Urinary bladder (tissue), 4 donors: ENCODE measurements around the gene XKR7. TPM values are rescaled to one million over a fixed set of nuclear protein-coding genes. Genes with fewer than 3 reads are reported as not detected.

ENCODE experiments used
- DNase-seq: peaks from one replicate; pipeline ENCODE4 v3.0.0-alpha.2; 2015; ENCODE audit errors: extremely low spot score
- H3K27ac ChIP-seq: one replicate; pipeline ENCODE4 v1.5.1; 2013; ENCODE audit warnings: low read depth, mild to moderate bottlenecking, moderate library complexity
- H3K36me3 ChIP-seq: one replicate; pipeline ENCODE4 v1.6.1; 2013; ENCODE audit warnings: mild to moderate bottlenecking, moderate library complexity; ENCODE audit not compliant: insufficient read depth
- H3K4me1 ChIP-seq: one replicate; pipeline ENCODE4 v1.6.1; 2013; ENCODE audit warnings: mild to moderate bottlenecking, moderate library complexity; ENCODE audit not compliant: insufficient read depth
- H3K4me3 ChIP-seq: one replicate; pipeline ENCODE4 v1.5.1; 2013; ENCODE audit warnings: low read depth, low read length
- WGBS: extraction: QIAGEN DNeasy Blood & Tissue Kit; methylation state at CpG from one replicate; pipeline ENCODE4 v1.1.7; 2013; 5-methylcytosine and 5-hydroxymethylcytosine counted together
- polyA plus RNA-seq: library from polyadenylated mRNA; stranded (reverse); fragments of 200-250 nt; gene quantifications from one replicate; pipeline ENCODE4 v1.2.3, GENCODE V29; 2013
- total RNA-seq: library from RNA; depleted of rRNA; stranded (reverse); fragments of >200 nt; gene quantifications from one replicate; pipeline ENCODE4 v1.2.3, GENCODE V29; 2014
- donor health status: healthy with polysubstance abuse.
- donor health status: healthy.

Gene XKR7
- total and polyA plus RNA-seq, 2 donors: 0.03 to 0.05 TPM

- 61% methylated on average over 2 of the region's 2 CpGs for WGBS
- DNase-seq: no peak
- Histone ChIP-seq H3K36me3 (no peaks in the 10 kb centered on the region), H3K4me3 (no peak overlapping the region), H3K4me1 (no peaks in the 10 kb centered on the region), H3K27ac (no peak overlapping the region)
These were observed 35.4 kb downstream of the XKR7 start for GRCh38 chr20:32003325-32003724.

DNA sequence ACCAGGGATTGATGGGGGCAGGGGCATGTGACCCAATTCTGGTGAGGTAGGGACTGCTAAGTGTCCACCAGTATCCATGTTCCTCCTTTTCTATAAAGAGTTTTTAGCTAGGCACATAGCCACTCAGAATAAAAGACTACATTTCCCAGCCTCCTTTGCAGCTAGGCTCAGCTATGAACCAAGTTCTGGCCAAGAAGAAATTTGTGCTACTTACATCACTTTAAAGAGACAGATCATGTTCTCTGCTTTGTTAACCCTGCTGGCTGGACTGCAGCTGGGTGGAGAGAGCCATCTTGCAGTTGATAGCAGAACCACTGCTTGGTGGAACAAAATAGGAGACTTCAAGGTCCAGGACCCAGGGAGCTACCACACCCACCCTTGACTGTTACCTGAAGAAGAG lies 37.0 kb downstream of the XKR7 start:
- no peaks in the 10 kb centered on the region for H3K36me3 ChIP-seq
- DNase-seq: no peak
- H3K4me3 ChIP-seq: no peak overlapping the region
- H3K4me1 ChIP-seq: no peaks in the 10 kb centered on the region
- no peak overlapping the region for H3K27ac ChIP-seq

DNA sequence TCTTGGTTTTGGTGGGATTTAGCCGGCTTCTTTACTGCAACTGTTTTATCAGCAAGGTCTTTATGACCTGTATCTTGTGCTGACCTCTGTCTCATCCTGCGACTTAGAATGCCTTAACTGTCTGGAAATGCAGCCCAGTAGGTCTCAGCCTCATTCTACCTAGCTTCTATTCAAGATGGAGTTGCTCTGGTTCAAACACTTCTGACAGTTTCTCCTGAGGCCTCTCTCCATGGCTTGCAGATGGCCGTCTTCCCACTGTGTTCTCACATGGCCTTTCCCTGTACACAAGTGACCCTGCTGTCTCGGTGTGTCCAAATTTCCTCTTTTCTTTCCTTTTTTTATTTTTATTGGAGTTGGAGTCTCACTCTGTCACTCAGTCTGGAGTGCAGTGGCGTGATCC lies 38.1 kb downstream of the XKR7 start:
- H3K4me1 ChIP-seq: no peaks in the 10 kb centered on the region
- H3K36me3 ChIP-seq: no peaks in the 10 kb centered on the region
- DNase-seq: no peak
- 79% methylated on average over 5 of the region's 5 CpGs for WGBS
- H3K4me3 ChIP-seq: no peak overlapping the region
- no peak overlapping the region for H3K27ac ChIP-seq

DNA sequence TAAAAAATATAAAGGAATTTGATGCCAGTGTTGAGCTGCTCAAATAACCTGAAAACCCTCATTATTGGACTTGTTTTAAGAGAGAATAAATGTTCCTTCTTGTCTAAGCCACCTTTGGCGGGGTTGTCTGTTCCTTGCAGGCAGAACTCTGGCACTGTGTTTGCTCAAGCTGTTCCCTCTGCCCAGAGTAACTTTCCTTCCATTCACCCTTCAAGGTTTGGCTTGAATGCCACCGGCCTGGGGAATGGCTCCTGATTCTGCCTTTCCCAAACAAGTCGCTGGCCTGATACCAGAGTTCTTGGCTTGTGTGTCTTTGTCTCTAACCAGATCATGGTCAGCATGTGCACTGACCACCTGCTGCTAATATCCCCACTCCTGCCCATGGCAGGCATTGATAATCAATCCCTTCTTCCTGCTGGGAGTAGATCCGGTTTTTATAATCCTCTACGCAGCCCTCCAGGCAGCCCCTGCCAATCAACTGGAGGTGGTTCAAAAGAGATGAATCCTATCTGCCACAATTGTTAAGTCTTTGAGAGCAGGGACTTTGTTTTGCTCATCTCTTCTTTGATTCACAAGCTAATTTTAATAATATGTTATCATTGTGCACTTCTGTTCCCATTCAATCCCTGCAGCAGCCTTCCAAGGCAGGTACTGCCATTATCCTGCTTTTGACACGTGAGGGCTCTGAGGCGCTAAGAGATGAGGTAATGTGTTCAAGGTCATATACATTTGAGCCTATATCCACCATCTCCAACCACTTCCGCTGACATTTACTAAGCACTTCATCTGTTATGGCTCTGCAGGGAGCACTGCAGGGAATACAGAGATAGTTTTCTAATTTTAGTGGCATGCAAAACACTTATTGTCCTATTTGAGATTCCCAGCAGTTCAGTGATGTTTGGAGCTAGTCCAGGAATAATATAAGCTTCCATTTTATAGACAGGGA lies 39.2 kb downstream of the XKR7 start:
- no peaks in the 10 kb centered on the region for H3K4me1 ChIP-seq
- DNase-seq: no peak
- no peak overlapping the region for H3K4me3 ChIP-seq
- H3K36me3 ChIP-seq: no peaks in the 10 kb centered on the region
- 52% methylated on average over 8 of the region's 8 CpGs for WGBS
- no peak overlapping the region for H3K27ac ChIP-seq

DNA sequence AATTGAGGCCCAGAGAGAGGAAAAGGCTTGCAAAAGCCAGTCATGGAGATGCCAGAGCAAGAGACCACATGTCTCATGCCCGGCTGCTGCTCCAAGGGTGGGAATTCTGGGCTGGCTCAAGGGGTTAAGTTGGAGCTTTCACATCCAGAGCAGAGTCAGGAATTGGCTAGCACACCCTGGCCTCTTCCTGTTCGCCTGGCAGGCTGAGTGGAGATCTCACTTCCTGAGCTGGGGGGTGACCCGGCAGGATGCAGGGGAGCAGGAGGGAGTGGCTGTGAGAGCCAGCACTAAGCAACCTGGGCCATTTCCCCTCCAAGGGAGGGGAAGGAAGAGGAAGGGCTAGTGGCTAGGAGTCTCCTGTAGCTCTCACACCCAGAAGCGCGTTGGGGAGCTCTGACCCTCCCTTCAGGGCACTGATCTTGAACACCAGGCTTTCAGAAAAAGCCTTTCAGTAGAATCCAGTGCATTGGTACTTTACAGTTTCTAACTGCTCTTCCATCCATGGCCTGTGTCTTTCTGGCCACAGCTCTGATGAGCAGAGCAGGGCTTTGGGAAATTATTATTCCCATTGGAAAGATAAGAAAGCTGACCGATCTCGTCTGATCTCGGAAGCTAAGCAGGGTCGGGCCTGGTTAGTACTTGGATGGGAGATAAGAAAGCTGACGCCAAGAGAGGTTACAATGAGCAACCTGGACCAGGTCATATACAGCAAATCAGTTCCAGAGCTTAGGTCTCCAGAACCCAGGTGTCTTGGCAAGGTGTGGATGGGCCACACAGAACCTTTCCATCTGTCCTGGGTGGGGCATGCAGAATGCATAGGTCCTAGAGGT lies 40.1 kb downstream of the XKR7 start:
- no peak overlapping the region for H3K27ac ChIP-seq
- DNase-seq: no peak
- H3K4me1 ChIP-seq: no peaks in the 10 kb centered on the region
- no peaks in the 10 kb centered on the region for H3K36me3 ChIP-seq
- no peak overlapping the region for H3K4me3 ChIP-seq
- 18% methylated on average over 10 of the region's 10 CpGs for WGBS

GRCh38 chr20:32009564-32009963 lies 41.6 kb downstream of the XKR7 start:
- Histone ChIP-seq H3K4me1 (no peaks in the 10 kb centered on the region), H3K27ac (no peak overlapping the region), H3K36me3 (no peaks in the 10 kb centered on the region), H3K4me3 (no peak overlapping the region)
- 87% methylated on average over 7 of the region's 7 CpGs for WGBS
- no peak for DNase-seq

- H3K27ac ChIP-seq: no peak within 1 kb of the TSS
- peak within 1 kb of the TSS; percentile 2 for H3K4me3 ChIP-seq
These were observed 42.1 kb downstream of the XKR7 start, which contains the start of gene CCM2L for GRCh38 chr20:32010101-32010500. TSS of gene CCM2L (plus strand) at chr20:32010438. CDS start at chr20:32010455, 17 bp downstream.

GRCh38 chr20:32010666-32011065 lies 42.7 kb downstream of the XKR7 start:
- Histone ChIP-seq H3K4me1 (no peaks in the 10 kb centered on the region), H3K36me3 (no peaks in the 10 kb centered on the region), H3K27ac (no peak overlapping the region), H3K4me3 (peak overlapping the region; percentile 2)
- DNase-seq: no peak
- WGBS: 29% methylated on average over 8 of the region's 8 CpGs

More at GRCh38 chr20:32010101-32010500, 42.1 kb downstream of the XKR7 start, which contains the start of gene CCM2L:
- H3K36me3 ChIP-seq: no peaks in the 10 kb centered on the region
- 44% methylated on average over 2 of the region's 2 CpGs for WGBS
- DNase-seq: no peak
- H3K4me1 ChIP-seq: no peaks in the 10 kb centered on the region

- no peaks in the 10 kb centered on the region for H3K36me3 ChIP-seq
- no peak for DNase-seq
- no peak overlapping the region for H3K27ac ChIP-seq
- no peak overlapping the region for H3K4me3 ChIP-seq
- no peaks in the 10 kb centered on the region for H3K4me1 ChIP-seq
- WGBS: 74% methylated on average over 5 of the region's 5 CpGs
These were observed 44.3 kb downstream of the XKR7 start for GRCh38 chr20:32012159-32012688.

- Histone ChIP-seq H3K27ac (no peak overlapping the region), H3K4me1 (no peaks in the 10 kb centered on the region), H3K4me3 (no peak overlapping the region), H3K36me3 (no peaks in the 10 kb centered on the region)
- 80% methylated on average over 7 of the region's 7 CpGs for WGBS
- no peak for DNase-seq
These were observed 45.4 kb downstream of the XKR7 start for GRCh38 chr20:32013326-32013725.

- H3K4me3 ChIP-seq: no peak overlapping the region
- DNase-seq: no peak
- H3K36me3 ChIP-seq: no peaks in the 10 kb centered on the region
- H3K4me1 ChIP-seq: peaks cover 1% of the 10 kb centered on the region
- WGBS: 9% methylated on average over 28 of the region's 35 CpGs
- H3K27ac ChIP-seq: no peak overlapping the region
These were observed 49.8 kb downstream of the XKR7 start for GRCh38 chr20:32017711-32018251.

GRCh38 chr20:32018269-32019155 lies 50.6 kb downstream of the XKR7 start:
- Histone ChIP-seq H3K27ac (no peak overlapping the region), H3K4me1 (peaks cover 1% of the 10 kb centered on the region), H3K4me3 (peak overlapping the region; percentile 59), H3K36me3 (no peaks in the 10 kb centered on the region)
- under 1% methylated on average over 67 of the region's 67 CpGs for WGBS
- DNase-seq: no peak

GRCh38 chr20:32019156-32019510 lies 51.2 kb downstream of the XKR7 start:
- Histone ChIP-seq H3K27ac (no peak overlapping the region), H3K4me1 (peaks cover 1% of the 10 kb centered on the region), H3K4me3 (peak overlapping the region; percentile 59), H3K36me3 (no peaks in the 10 kb centered on the region)
- DNase-seq: no peak
- under 1% methylated on average over 42 of the region's 42 CpGs for whole genome bisulfite sequencing
